HG03108 (cell line): ENCODE data around the gene GAB2.

ENCODE experiments used
- ATAC-seq: cut with Tn5 transposase; IDR thresholded peaks from one replicate; pipeline ENCODE4 v1.9.1; 2021; ENCODE audit warnings: moderate library complexity; ENCODE audit not compliant: unreplicated experiment

Gene GAB2

GRCh38 chr11:78346799-78347198, 70.8 kb downstream of the GAB2 start:
- ATAC-seq, result no peak

GRCh38 chr11:78345450-78345849, 72.2 kb downstream of the GAB2 start:
- no peak for ATAC-seq

- ATAC-seq, result no peak
Measured at GRCh38 chr11:78344676-78345075, 72.9 kb downstream of the GAB2 start.

GRCh38 chr11:78344094-78344493, 73.5 kb downstream of the GAB2 start:
- no peak for ATAC-seq

GRCh38 chr11:78343303-78343702, 74.3 kb downstream of the GAB2 start:
- no peak for ATAC-seq

GRCh38 chr11:78341841-78342240, 75.8 kb downstream of the GAB2 start:
- ATAC-seq, result no peak

- ATAC-seq, result no peak
Measured at GRCh38 chr11:78340530-78340929, 77.1 kb downstream of the GAB2 start.

- no peak for ATAC-seq
Measured at GRCh38 chr11:78339945-78340344, 77.7 kb downstream of the GAB2 start.

- ATAC-seq, result no peak
Measured at GRCh38 chr11:78339483-78339882, 78.1 kb downstream of the GAB2 start.

GRCh38 chr11:78338702-78339101, 78.9 kb downstream of the GAB2 start:
- no peak for ATAC-seq

- ATAC-seq, result no peak
Measured at GRCh38 chr11:78338138-78338537, 79.5 kb downstream of the GAB2 start.

GRCh38 chr11:78337554-78337924, 80.1 kb downstream of the GAB2 start:
- no peak for ATAC-seq

- ATAC-seq, result no peak
Measured at GRCh38 chr11:78336877-78337553, 80.6 kb downstream of the GAB2 start.

GRCh38 chr11:78334109-78334508, 83.5 kb downstream of the GAB2 start:
- no peak for ATAC-seq

- no peak for ATAC-seq
Measured at GRCh38 chr11:78332872-78333271, 84.7 kb downstream of the GAB2 start.

- no peak for ATAC-seq
Measured at GRCh38 chr11:78332174-78332866, 85.3 kb downstream of the GAB2 start.

- no peak for ATAC-seq
Measured at GRCh38 chr11:78331711-78332110, 85.9 kb downstream of the GAB2 start.

- ATAC-seq, result no peak
Measured at GRCh38 chr11:78330361-78330760, 87.3 kb downstream of the GAB2 start.

GRCh38 chr11:78327945-78328344, 89.7 kb downstream of the GAB2 start:
- ATAC-seq, result no peak

GRCh38 chr11:78325274-78325781, 92.3 kb downstream of the GAB2 start:
- no peak for ATAC-seq

- ATAC-seq, result no peak
Measured at GRCh38 chr11:78323363-78323762, 94.3 kb downstream of the GAB2 start.

GRCh38 chr11:78319453-78319955, 98.1 kb downstream of the GAB2 start:
- no peak for ATAC-seq
